Measurements from ENCODE around the gene ARIH1.

DNA sequence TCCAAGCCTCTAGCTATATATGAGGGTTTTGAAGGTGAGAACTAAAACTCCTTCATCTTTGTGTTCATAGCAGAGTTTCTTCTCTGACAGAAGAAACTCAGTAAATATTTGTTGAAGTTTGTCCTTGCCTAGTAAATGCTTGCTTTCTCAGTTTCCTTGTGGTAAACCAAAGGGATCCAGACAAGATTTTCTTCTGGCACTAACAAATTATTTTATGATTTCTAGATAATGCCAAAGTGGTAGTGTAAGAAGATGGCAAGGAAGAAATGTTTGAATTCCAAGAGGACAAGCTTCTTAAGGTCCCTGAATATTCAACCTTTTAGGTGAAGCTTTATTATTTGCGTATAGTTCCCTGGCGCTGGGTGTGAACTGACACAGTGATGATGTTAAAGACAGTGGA lies 14.4 kb downstream of the ARIH1 start:
- TF ChIP-seq, protein P1, sequence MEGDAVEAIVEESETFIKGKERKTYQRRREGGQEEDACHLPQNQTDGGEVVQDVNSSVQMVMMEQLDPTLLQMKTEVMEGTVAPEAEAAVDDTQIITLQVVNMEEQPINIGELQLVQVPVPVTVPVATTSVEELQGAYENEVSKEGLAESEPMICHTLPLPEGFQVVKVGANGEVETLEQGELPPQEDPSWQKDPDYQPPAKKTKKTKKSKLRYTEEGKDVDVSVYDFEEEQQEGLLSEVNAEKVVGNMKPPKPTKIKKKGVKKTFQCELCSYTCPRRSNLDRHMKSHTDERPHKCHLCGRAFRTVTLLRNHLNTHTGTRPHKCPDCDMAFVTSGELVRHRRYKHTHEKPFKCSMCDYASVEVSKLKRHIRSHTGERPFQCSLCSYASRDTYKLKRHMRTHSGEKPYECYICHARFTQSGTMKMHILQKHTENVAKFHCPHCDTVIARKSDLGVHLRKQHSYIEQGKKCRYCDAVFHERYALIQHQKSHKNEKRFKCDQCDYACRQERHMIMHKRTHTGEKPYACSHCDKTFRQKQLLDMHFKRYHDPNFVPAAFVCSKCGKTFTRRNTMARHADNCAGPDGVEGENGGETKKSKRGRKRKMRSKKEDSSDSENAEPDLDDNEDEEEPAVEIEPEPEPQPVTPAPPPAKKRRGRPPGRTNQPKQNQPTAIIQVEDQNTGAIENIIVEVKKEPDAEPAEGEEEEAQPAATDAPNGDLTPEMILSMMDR (IDR thresholded peaks at IDR 0.05), result no peak
- no peak for TF ChIP-seq POLR2A (IDR thresholded peaks at IDR 0.05)
- TF ChIP-seq EP300 (IDR thresholded peaks at IDR 0.05), result no peak
